Activated naive CD4-positive, alpha-beta T cell treated with anti-CD3 and anti-CD28 coated beads, Interleukin-2, amount 50 U/mL, for 72 hours (primary cell): ENCODE measurements around the gene RSPO4. TPM values are rescaled to one million over a fixed set of nuclear protein-coding genes. Genes with fewer than 3 reads are reported as not detected.
"Not testable (repeated sequence)": the region's sequence is repeated elsewhere in the genome, so short reads cannot be mapped to it uniquely, and the experiment has no call there.

Experiments
- ATAC-seq, 2 donors: fragments of 150-1000 bp; cut with Tn5 transposase; 2 replicates each; pipeline ENCODE4 v1.10.0; 2021; ENCODE audit warnings: mild to moderate bottlenecking in 2 of 2, moderate library complexity in 2 of 2
- DNase-seq, 2 donors: peaks; one replicate each; pipeline ENCODE4 v3.0.0; 2021 to 2022; ENCODE audit warnings: low spot score in 2 of 2
- H3K27ac Mint-ChIP-seq, 2 donors: one replicate each; pipeline ENCODE4 v1.8.0; 2022; ENCODE audit warnings: mild to moderate bottlenecking in 2 of 2, mixed read lengths in 2 of 2
- H3K36me3 Mint-ChIP-seq, 2 donors: one replicate each; pipeline ENCODE4 v1.8.0; 2022; ENCODE audit warnings: mixed read lengths in 2 of 2
- H3K9me3 Mint-ChIP-seq, 2 donors: one replicate each; pipeline ENCODE4 v1.8.0; 2022; ENCODE audit warnings: mixed read lengths in 2 of 2
- total RNA-seq, 2 donors: library from RNA; stranded (reverse); gene quantifications; one replicate each; pipeline ENCODE4 v1.2.3, GENCODE V29; 2022

The RSPO4 gene
- total RNA-seq, 2 donors from 2014 or later, result not detected

- DNase-seq (no peak), ATAC-seq (no peak)
- H3K9me3 Mint-ChIP-seq, result peaks cover 0 to 3% of the 10 kb centered on the region in 2 donors
- H3K27ac Mint-ChIP-seq, result peak overlapping the region; percentile 32 to 44
- H3K36me3 Mint-ChIP-seq, result no peaks in the 10 kb centered on the region
These were observed 13.8 kb downstream of the RSPO4 start for GRCh38 chr20:988272-988671.

- H3K36me3 Mint-ChIP-seq, result no peaks in the 10 kb centered on the region
- peak overlapping the region in 1 of 2 donors; percentile 44 for H3K27ac Mint-ChIP-seq
- ATAC-seq, result no peak
These were observed 14.4 kb downstream of the RSPO4 start for GRCh38 chr20:987677-988076.

DNA sequence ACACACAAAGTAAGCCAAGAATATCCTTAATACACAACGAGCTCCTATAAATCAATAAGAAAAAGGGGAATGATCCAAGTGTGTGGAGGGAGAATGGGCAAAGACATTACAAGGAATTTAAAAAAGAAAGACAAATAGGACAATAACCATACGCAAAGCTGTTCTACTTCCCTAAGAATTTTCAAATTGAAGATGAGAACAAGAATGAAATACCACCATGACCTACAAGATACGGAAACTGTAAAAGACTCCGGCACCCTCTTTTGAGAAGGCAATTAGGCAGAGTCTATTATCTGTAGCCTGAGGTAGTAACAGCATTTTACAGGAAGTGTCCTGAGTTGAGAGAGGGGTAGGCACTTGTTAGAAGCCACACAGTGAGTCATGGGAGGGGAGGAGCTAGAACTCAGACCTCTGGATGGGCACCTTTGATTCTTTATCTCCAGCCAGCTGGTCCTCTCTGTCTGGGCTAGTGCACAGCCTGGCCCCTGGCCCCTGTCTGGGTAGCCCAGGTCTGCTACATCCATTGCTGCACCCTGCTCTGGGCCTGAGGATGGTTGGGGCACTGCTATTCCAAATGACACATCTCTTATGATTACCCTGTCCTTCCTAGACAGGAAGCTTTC, 15.3 kb downstream of the RSPO4 start:
- Mint-ChIP-seq H3K9me3 (peaks cover 0 to 3% of the 10 kb centered on the region in 2 donors), H3K36me3 (no peaks in the 10 kb centered on the region), H3K27ac (no peak overlapping the region)
- ATAC-seq, result no peak
- DNase-seq, result no peak

More at GRCh38 chr20:987677-988076, 14.4 kb downstream of the RSPO4 start:
- peaks cover 0 to 3% of the 10 kb centered on the region in 2 donors for H3K9me3 Mint-ChIP-seq
- DNase-seq, result no peak

- not testable (repeated sequence) for H3K9me3 Mint-ChIP-seq
These were observed 17.1 kb downstream of the RSPO4 start for GRCh38 chr20:984994-985393.

DNA sequence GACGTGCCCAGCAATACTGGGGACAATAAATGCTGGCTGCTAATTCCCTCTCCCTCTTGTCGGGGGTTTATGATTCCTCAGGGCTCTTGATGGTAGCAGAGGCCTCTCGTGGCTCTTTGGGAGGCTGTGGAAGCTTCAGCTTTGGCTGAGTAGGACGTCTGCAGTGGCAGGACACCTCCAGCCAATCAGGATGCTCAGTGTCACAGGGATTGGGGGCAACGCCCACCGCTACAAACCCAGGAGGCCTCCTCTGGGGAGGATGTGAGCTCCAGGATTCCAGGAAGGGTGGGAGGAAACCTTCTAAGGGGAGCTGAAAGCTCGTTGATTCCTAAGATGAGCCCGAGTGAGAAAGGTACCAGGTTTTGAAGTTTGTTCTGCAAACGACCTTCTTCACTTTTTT, 19.4 kb downstream of the RSPO4 start:
- DNase-seq (no peak), ATAC-seq (no peak)
- Mint-ChIP-seq H3K27ac (no peak overlapping the region), H3K9me3 (peaks cover 0 to 3% of the 10 kb centered on the region in 2 donors), H3K36me3 (no peaks in the 10 kb centered on the region)

More at GRCh38 chr20:984994-985393, 17.1 kb downstream of the RSPO4 start:
- not testable (repeated sequence) for H3K27ac Mint-ChIP-seq, DNase-seq, ATAC-seq, H3K36me3 Mint-ChIP-seq

DNA sequence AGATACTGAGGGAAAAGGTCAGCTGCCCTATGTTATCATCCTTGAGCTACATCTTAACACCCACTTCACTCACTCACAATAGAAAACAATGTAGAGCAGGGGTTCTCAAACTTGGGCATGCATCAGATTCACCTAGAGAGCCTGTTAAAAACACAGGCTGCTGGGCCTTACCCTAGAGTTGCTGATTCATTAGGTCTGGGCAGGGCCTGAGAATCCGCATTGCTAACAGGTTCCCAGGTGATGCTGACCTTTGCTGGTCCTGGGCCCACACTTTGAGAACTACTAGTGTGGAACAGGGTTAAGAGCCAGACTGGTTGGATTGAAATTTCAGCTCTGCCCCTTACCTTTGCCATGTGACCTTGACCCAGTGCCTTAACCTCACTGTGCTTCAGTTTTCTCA, 25.1 kb downstream of the RSPO4 start:
- no peaks in the 10 kb centered on the region for H3K36me3 Mint-ChIP-seq

DNA sequence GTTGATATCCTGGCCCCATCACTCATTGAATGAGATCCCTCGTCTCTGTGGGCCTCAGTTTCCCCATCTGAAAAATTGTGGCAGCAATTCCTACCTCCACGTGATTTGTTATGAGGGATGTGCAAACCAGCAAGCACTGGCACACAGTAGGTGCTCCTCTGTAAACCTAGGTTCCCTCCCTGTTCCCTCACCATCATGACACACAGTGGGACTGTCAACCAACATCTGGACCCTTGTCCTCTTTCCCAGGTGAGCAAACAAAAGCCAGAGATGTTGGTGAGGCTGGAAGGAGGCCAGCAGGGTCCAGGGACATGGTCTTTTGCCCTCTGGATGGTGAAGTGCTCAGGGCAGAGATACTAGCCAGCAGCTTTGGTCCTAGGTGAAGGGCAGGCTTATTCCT, 26.1 kb downstream of the RSPO4 start:
- no peak for DNase-seq
- Mint-ChIP-seq H3K36me3 (no peaks in the 10 kb centered on the region), H3K9me3 (no peaks in the 10 kb centered on the region), H3K27ac (no peak overlapping the region)
- no peak for ATAC-seq

More for the DNA sequence above, 25.1 kb downstream of the RSPO4 start:
- H3K27ac Mint-ChIP-seq, result no peak overlapping the region
- ATAC-seq (no peak), DNase-seq (no peak)
- H3K9me3 Mint-ChIP-seq, result no peaks in the 10 kb centered on the region

DNA sequence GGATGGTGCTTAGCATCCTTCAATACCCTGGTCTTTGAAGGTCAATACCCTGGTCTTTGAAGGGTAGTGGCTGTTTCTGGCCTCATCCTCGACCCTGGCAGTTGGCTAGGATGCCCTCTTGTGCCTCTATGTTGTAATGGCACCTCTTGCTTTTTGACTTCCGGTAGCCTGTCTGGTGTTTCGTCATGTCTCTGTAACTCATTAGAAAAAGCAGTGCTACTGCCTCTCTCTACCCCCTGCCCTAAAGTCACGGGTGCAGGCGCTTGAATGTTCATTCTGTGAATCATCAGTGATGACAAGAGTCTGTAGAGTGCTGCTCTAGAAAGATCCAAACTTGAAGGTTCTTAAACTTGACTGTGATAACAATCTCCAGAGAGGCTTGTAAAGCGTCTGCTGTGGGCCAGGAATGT, 28.3 kb downstream of the RSPO4 start:
- Mint-ChIP-seq H3K27ac (peak overlapping the region in 1 of 2 donors; percentile 41), H3K36me3 (no peaks in the 10 kb centered on the region), H3K9me3 (no peaks in the 10 kb centered on the region)
- ATAC-seq (peak; percentile 80), DNase-seq (peak in 1 of 2 donors; percentile 23)

DNA sequence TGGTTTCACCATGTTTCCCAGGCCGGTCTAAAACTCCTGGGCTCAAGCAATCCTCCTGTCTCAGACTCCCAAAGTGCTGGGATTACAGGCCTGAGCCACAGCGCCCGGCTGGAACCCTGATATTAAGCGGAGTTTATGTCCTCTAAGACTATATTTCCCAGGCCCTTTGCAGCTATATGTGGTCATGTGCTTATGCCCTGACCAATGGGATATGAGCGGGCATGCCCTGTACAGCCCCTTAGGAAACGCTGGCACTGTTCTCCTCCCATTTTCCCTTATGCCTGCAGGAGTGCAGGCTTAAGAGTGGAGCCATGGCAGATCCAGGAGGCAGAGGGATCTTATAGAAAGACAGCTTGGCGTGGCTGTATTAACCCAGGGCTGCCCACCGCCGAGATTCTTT, 29.9 kb downstream of the RSPO4 start:
- ATAC-seq (no peak), DNase-seq (no peak)
- H3K27ac Mint-ChIP-seq, result no peak overlapping the region
- H3K9me3 Mint-ChIP-seq, result no peaks in the 10 kb centered on the region
- no peaks in the 10 kb centered on the region for H3K36me3 Mint-ChIP-seq

DNA sequence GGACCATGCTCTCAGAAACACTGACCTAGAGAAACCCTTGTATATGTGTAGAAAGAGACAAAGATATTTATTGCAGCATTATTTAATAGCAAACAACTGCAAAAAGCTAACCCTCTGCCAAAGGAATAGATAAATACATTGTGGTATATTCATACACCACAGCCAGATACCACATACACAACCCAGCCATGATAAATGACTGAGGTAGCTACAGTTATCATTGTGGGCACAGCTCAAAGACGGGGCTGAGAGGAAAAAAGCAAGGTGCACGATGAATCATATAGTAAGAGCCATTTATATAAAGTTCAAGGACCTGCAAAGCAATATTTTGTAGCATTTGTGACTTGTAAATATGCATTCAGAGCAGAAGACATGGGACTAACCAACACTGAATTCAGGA, 30.8 kb downstream of the RSPO4 start:
- ATAC-seq (no peak), DNase-seq (no peak)
- Mint-ChIP-seq H3K36me3 (no peaks in the 10 kb centered on the region), H3K9me3 (no peaks in the 10 kb centered on the region), H3K27ac (no peak overlapping the region)

GRCh38 chr20:969868-970267, 32.2 kb downstream of the RSPO4 start:
- Mint-ChIP-seq H3K9me3 (no peaks in the 10 kb centered on the region), H3K36me3 (no peaks in the 10 kb centered on the region), H3K27ac (no peak overlapping the region)
- ATAC-seq (no peak), DNase-seq (no peak)

GRCh38 chr20:967796-968742, 34.0 kb downstream of the RSPO4 start:
- Mint-ChIP-seq H3K27ac (no peak overlapping the region), H3K36me3 (no peaks in the 10 kb centered on the region), H3K9me3 (no peaks in the 10 kb centered on the region)
- peak in 1 of 2 donors; percentile 19 for DNase-seq
- ATAC-seq, result peak in 1 of 2 donors; percentile 38

DNA sequence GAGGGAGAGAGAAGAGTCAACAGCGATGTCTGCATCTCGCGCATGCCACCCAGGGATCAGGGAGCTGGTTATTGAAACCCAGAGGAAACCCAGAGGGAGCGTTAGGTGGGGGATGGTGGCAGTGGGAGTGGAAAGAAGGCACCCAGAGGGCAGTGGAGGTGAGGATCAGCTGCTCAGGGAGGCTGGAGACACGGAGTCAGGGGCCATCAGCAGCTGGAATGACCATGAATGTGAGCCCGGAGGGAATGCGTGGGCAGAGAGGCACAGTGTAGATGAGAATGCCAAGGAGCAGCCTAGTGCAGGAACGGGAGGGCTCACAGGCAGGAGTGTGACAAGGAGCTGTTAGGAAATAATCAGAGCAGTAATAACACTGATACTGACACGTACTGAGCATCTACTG, 36.2 kb downstream of the RSPO4 start:
- ATAC-seq, result no peak
- Mint-ChIP-seq H3K27ac (no peak overlapping the region), H3K9me3 (no peaks in the 10 kb centered on the region), H3K36me3 (no peaks in the 10 kb centered on the region)
- DNase-seq, result no peak

- DNase-seq, result no peak
- Mint-ChIP-seq H3K9me3 (no peaks in the 10 kb centered on the region), H3K36me3 (no peaks in the 10 kb centered on the region), H3K27ac (no peak overlapping the region)
- no peak for ATAC-seq
These were observed 38.3 kb downstream of the RSPO4 start for GRCh38 chr20:963795-964194.

GRCh38 chr20:962683-963082, 39.4 kb downstream of the RSPO4 start:
- ATAC-seq (no peak), DNase-seq (no peak)
- Mint-ChIP-seq H3K36me3 (no peaks in the 10 kb centered on the region), H3K9me3 (no peaks in the 10 kb centered on the region), H3K27ac (no peak overlapping the region)

DNA sequence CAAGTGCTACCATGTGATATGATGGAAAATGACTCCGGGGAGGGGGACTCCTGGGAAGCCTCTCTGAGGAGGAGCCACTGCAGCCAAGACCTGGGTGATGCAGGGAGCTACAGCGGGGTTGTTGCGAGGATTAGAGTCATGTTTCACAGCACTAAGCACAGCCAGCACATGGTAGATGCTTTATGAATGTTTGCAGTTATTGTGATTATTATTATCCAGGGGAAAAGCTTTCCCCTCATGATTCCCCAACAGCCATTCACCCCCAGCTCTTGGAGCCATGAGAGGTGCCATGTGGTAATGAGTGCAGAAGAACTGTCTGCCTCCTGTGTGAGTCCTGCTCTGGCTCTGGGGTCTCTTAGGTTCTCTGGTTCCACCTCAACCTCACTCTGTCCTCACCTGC, 39.9 kb downstream of the RSPO4 start:
- DNase-seq, result no peak
- no peaks in the 10 kb centered on the region for H3K36me3 Mint-ChIP-seq
- H3K27ac Mint-ChIP-seq, result no peak overlapping the region
- no peaks in the 10 kb centered on the region for H3K9me3 Mint-ChIP-seq
- no peak for ATAC-seq

- no peak for ATAC-seq
- no peak for DNase-seq
- Mint-ChIP-seq H3K36me3 (no peaks in the 10 kb centered on the region), H3K9me3 (no peaks in the 10 kb centered on the region), H3K27ac (no peak overlapping the region)
These were observed 40.3 kb downstream of the RSPO4 start for GRCh38 chr20:961768-962167.
